Measurements from ENCODE around the gene GSTO2.

Gene GSTO2

GRCh38 chr10:104328646-104328895 is 59.6 kb downstream of the GSTO2 start:
- TF ChIP-seq, protein P1, sequence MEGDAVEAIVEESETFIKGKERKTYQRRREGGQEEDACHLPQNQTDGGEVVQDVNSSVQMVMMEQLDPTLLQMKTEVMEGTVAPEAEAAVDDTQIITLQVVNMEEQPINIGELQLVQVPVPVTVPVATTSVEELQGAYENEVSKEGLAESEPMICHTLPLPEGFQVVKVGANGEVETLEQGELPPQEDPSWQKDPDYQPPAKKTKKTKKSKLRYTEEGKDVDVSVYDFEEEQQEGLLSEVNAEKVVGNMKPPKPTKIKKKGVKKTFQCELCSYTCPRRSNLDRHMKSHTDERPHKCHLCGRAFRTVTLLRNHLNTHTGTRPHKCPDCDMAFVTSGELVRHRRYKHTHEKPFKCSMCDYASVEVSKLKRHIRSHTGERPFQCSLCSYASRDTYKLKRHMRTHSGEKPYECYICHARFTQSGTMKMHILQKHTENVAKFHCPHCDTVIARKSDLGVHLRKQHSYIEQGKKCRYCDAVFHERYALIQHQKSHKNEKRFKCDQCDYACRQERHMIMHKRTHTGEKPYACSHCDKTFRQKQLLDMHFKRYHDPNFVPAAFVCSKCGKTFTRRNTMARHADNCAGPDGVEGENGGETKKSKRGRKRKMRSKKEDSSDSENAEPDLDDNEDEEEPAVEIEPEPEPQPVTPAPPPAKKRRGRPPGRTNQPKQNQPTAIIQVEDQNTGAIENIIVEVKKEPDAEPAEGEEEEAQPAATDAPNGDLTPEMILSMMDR (IDR thresholded peaks at IDR 0.05), result no peak

- TF ChIP-seq, protein P1 (IDR thresholded peaks at IDR 0.05), result no peak
These were observed 60.1 kb downstream of the GSTO2 start for GRCh38 chr10:104328896-104329710.

DNA sequence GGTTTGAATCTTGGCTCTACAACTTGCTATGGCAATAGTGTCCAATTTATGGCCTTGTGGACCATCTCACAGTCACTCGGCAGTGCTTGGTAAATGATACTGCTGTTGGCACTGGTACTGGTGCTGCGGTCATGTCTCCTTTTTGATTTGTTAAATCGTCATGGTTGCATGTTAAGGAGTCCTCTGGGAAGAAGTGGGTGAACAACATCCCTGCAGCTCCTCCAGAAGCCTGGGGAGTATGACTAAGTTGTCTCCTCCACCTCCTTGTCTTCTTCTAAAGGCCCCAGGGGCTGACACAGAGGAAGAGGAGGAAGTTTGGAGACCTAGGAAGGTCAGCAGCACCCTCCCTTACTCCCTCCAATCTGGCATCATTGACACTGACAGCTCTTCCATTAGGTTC is 60.8 kb downstream of the GSTO2 start:
- TF ChIP-seq, protein P1 (IDR thresholded peaks at IDR 0.05), result no peak

GRCh38 chr10:104330168-104331110 is 61.5 kb downstream of the GSTO2 start:
- TF ChIP-seq, protein P1 (IDR thresholded peaks at IDR 0.05), result no peak

DNA sequence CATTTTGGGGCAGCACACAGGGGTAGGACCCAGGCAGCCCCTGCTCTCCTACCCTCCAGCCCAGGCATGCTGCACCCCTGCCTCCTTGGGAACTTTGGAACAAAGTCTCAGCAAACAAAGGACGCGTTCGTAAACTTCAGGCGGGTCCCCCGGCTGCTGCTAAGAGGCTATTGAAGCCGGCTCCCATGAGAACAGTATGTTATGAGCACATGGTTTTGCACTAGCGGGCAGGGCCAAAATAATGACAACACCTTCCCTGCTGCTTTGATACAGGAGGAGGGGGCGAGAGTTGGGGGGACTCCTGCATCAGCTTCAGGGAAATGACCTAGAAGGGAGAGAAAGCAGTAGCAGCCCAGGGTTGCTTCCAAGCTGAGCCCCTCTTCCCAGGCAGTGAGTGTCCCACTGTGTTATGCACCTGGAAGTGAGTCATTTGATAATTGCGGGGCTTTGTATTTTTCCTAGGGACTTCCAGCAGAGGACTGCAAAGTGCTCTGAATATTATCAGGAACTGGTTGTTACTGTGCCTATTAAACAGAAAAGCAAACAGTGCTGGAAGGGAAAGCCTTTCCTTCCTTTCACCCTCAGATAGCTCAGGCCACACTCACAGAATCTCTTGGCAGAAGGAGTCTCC is 62.3 kb downstream of the GSTO2 start:
- TF ChIP-seq, protein P1 (IDR thresholded peaks at IDR 0.05), result no peak

DNA sequence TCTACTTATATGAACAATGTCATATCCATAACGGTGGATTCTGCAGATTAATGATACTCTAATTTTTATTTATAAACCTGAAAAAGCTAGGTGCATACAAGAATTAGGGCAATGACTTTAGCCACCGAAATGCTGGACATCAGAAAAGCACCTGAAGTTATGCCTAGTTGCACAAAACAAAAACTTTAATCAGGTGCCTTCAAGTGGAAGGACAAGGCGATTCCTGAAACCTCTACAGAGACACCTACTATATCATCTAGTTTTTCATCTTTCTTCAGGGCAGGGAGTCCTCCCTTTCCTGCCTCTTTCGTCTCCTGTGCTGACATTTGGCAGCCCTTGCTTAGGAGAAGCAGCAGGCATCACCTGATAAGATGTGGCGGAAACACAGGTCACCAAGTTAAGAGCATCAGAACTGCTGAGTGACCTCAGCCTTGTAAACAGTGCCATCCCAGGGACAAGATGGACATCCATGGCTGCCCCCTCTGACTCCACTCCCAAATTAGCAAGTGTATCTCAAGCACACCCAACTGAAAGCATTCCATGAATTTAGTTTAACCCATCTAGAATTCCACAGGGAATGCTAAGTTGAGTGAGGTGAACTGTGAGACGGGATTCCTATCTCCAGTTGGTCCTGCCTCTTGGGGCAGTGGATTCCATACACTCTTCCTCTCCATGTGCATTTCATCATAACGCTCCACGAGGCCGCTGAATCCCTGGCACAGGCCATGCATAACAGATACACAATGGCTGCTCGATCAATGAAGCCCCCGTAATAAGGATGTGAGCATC is 63.5 kb downstream of the GSTO2 start:
- TF ChIP-seq, protein P1 (IDR thresholded peaks at IDR 0.05), result no peak
